Measurements from ENCODE around the gene PAQR9. TPM values are rescaled to one million over a fixed set of nuclear protein-coding genes. Genes with fewer than 3 reads are reported as not detected.

Gene PAQR9
- total RNA-seq, 4 donors from 2014 or later, result not detected

GRCh38 chr3:142962520-142963233, 797 bp downstream of the PAQR9 start:
- no peak overlapping the region for H3K4me3 ChIP-seq (ENCODE audit: low read depth, poor library complexity, severe bottlenecking)
- WGBS, 2 donors, result 58% methylated on average over 61 to 62 of the region's 63 CpGs
- no peak for DNase-seq (ENCODE audit: low spot score in 2 of 2)
- intact Hi-C loops (cut with DNase I; ENCODE audit: low total_unique reads), result no loop called here
- TF ChIP-seq CTCF (IDR thresholded peaks at IDR 0.05), result no peak

GRCh38 chr3:142962175-142962519, 1.3 kb downstream of the PAQR9 start:
- intact Hi-C loops (cut with DNase I; ENCODE audit: low total_unique reads), result no loop called here
- TF ChIP-seq POLR2A (IDR thresholded peaks at IDR 0.05) (no peak), CTCF (IDR thresholded peaks at IDR 0.05) (no peak)
- 93 to 96% methylated on average over 19 of the region's 19 CpGs for WGBS, 2 donors

GRCh38 chr3:142961539-142961938, 1.9 kb downstream of the PAQR9 start:
- WGBS, 2 donors, result 76 to 79% methylated on average over 2 of the region's 2 CpGs
- H3K4me3 ChIP-seq (ENCODE audit: low read depth, poor library complexity, severe bottlenecking), result no peak overlapping the region
- no peak for DNase-seq (ENCODE audit: low spot score in 2 of 2)
- TF ChIP-seq POLR2A (IDR thresholded peaks at IDR 0.05), result no peak
- no peak for TF ChIP-seq CTCF (IDR thresholded peaks at IDR 0.05)
- intact Hi-C loops (cut with DNase I; ENCODE audit: low total_unique reads), result no loop called here

More at GRCh38 chr3:142962175-142962519, 1.3 kb downstream of the PAQR9 start:
- DNase-seq (ENCODE audit: low spot score in 2 of 2), result no peak
- no peak overlapping the region for H3K4me3 ChIP-seq (ENCODE audit: low read depth, poor library complexity, severe bottlenecking)

GRCh38 chr3:142960322-142960850, 3.1 kb downstream of the PAQR9 start:
- no peak for DNase-seq (ENCODE audit: low spot score in 2 of 2)
- no peak overlapping the region for H3K4me3 ChIP-seq (ENCODE audit: low read depth, poor library complexity, severe bottlenecking)
- WGBS, 2 donors, result 72 to 75% methylated on average over 1 of the region's 1 CpG
- intact Hi-C loops (cut with DNase I; ENCODE audit: low total_unique reads), result no loop called here
- TF ChIP-seq POLR2A (IDR thresholded peaks at IDR 0.05) (no peak), CTCF (IDR thresholded peaks at IDR 0.05) (no peak)

- 38 to 53% methylated on average over 6 of the region's 6 CpGs for WGBS, 2 donors
- DNase-seq (ENCODE audit: low spot score in 2 of 2), result no peak
- intact Hi-C loops (cut with DNase I; ENCODE audit: low total_unique reads), result no loop called here
- H3K4me3 ChIP-seq (ENCODE audit: low read depth, poor library complexity, severe bottlenecking), result no peak overlapping the region
- TF ChIP-seq POLR2A (IDR thresholded peaks at IDR 0.05) (no peak), CTCF (IDR thresholded peaks at IDR 0.05) (no peak)
Observed at GRCh38 chr3:142958707-142959106, 4.8 kb downstream of the PAQR9 start.

- intact Hi-C loops (cut with DNase I; ENCODE audit: low total_unique reads), result no loop called here
- WGBS, 2 donors, result 85 to 91% methylated on average over 3 of the region's 3 CpGs
- no peak overlapping the region for H3K4me3 ChIP-seq (ENCODE audit: low read depth, poor library complexity, severe bottlenecking)
- DNase-seq (ENCODE audit: low spot score in 2 of 2), result no peak
- TF ChIP-seq CTCF (IDR thresholded peaks at IDR 0.05) (no peak), POLR2A (IDR thresholded peaks at IDR 0.05) (no peak)
Observed at GRCh38 chr3:142953443-142953842, 10.0 kb downstream of the PAQR9 start.

Data from lower leg skin (tissue), 4 donors.